Frontal cortex (tissue), 4 donors: ENCODE measurements around the gene RASAL2. TPM values are rescaled to one million over a fixed set of nuclear protein-coding genes. Genes with fewer than 3 reads are reported as not detected.
"Not testable (repeated sequence)": the region's sequence is repeated elsewhere in the genome, so short reads cannot be mapped to it uniquely, and the experiment has no call there.

Experiments used
- DNase-seq, 2 donors: peaks; one replicate each; pipeline ENCODE4 v3.0.0; 2012; ENCODE audit warnings: low spot score in 2 of 2
- FAIRE-seq: peaks from 2 replicates; lab custom pipeline; 2012; peaks lifted over from hg19 to GRCh38; lab: Jason Lieb, UNC
- total RNA-seq: library from RNA; depleted of rRNA; stranded (reverse); fragments of >200 nt; gene quantifications from one replicate; pipeline ENCODE4 v1.2.3, GENCODE V29; 2014
- donor health status: control.
- donor health status: control.
- donor health status: control.

Gene RASAL2
- total RNA-seq, 1 donor from 2014 or later, result 28.9 TPM

DNA sequence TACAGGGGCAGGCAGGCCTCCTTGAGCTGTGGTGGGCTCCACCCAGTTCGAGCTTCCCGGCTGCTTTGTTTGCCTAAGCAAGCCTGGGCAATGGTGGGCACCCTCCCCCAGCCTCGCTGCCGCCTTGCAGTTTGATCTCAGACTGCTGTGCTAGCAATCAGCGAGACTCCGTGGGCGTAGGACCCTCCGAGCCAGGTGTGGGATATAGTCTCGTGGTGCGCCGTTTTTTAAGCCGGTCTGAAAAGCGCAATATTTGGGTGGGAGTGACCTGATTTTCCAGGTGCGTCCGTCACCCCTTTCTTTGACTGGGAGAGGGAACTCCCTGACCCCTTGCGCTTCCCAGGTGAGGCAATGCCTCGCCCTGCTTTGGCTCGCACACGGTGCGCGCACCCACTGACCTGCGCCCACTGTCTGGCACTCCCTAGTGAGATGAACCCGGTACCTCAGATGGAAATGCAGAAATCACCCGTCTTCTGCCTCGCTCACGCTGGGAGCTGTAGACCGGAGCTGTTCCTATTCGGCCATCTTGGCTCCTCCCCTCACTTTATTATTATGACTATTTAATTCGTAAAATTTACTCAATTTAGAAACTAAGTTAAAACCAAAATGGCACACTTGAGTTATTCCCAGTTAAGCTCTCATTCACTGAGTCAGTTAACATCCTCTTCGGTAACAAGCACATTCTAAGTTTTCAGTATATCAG, 226.5 kb downstream of the RASAL2 start:
- FAIRE-seq, DNase-seq: not testable (repeated sequence)

DNA sequence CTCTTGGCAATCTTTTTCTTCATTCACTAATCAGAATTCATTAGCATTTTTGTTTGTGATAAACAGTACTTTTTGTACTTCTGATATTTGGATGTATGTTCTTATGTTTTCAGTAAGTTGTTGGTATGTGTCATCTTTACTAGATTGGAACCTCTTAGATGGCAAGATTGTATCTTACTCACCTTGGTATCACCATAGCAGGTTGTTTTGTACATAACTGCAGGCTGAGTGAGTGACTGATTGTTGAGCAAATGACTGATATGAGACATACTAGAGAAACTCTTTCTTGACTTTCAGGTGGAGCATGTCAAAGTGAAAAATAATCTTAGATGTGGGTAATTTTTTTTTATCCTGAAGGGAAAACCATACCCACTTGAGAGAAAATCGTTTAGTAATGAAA, 229.2 kb downstream of the RASAL2 start:
- no peak for FAIRE-seq
- no peak for DNase-seq

DNA sequence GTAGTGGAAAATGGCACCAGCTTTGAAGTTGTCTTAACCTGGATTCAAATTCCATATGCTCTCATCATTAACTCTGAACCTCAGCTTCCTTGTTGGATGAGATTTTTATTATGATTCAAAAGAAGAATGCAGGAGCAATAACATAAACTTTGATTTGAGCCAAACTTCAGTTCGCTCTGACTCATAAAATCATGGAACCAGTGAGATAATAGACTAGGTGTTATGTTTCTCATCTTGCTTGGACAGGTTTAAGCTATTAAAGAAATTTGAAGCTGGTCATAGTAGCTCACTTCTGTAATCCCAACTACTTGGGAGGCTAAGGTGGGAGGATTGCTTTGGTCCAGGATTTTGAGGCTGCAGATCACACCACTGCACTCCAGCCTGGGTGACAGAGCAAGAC, 230.1 kb downstream of the RASAL2 start:
- no peak for FAIRE-seq
- no peak for DNase-seq

DNA sequence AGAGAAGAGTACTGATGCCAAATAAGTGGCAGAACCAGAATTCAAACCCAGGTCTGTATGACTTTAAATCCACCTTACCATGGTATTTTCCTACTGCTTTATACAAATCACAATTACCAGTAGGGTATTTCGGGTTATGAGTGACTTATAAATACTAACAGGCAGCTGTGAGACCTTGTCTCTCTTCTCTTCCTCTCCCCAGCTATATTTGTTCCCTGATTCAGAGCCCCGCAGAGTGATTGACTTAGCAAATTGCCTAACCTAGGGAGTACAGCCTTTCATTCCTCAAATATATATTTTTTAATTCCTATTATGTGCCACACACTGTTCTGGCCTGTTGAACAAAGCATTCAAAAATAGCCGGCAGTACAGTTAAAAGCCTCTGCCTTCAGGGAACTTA, 234.8 kb downstream of the RASAL2 start:
- FAIRE-seq, result no peak

DNA sequence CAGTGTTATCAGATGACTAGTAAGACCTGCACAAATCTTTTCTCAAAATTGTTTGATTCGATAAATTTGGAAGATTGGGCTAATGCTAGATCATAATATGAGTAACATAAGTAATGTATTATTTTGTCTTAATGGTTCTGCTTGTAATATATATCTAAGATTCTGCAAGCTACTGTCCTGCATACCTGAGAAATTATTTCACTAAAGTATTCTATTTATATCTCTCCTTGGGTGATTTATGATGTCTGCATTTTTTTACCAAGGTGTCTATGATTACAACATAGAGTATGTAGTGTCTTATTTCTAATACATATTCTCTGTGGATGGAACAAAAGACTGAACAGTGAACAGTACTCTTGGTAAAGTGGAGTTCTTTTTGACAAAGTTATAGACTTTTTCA, 236.2 kb downstream of the RASAL2 start:
- no peak for FAIRE-seq
- no peak for DNase-seq

More for the DNA sequence above, 234.8 kb downstream of the RASAL2 start:
- DNase-seq, result no peak

DNA sequence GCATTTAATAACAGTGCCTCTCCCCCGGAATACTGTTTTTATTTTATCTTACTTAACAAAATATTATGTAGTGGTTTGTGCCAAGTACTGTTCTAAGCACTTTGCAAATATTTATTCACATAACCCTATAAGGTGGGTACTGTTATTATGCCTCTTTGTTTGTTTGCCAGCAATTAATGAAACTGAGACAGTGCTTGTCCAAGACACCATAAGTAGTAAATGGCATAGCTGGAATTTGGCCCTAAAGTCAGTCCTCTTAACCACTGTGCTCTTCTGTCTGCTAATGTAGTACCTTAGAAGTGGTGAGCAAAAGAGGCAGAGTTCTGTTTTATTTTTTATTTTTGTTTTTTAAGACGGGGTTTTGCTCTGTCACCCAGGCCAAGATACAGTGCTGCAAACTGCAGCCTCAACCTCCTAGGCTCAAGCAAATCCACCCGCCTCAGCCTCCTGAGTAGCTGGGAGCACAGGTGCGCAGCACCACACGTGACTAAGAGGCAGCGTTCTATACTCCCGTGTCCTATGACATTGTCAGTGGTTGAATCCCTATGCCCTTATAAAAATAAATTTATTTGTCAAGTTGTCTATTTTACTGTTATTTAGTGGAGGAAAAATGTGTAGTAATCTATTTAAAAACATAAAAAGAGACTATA, 237.1 kb downstream of the RASAL2 start:
- FAIRE-seq (no peak), DNase-seq (no peak)

DNA sequence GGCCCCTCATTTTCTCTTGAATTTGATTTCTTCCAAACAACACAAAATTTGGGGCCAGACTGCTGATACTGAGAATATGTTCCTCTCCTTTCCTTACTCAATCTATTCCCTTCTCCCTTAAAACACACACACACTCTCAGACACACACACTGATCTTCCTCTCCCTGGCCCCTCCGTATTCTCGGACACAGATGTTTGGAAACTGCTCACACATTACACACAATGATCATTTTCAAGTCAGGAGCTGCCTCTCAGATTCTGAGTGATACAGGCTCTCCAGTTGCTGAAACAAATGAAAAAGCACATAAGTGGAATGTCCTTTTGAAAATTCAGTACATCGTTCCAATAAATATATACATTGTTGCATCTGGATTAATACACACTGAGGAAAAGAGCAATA, 241.5 kb downstream of the RASAL2 start:
- no peak for FAIRE-seq
- no peak for DNase-seq

DNA sequence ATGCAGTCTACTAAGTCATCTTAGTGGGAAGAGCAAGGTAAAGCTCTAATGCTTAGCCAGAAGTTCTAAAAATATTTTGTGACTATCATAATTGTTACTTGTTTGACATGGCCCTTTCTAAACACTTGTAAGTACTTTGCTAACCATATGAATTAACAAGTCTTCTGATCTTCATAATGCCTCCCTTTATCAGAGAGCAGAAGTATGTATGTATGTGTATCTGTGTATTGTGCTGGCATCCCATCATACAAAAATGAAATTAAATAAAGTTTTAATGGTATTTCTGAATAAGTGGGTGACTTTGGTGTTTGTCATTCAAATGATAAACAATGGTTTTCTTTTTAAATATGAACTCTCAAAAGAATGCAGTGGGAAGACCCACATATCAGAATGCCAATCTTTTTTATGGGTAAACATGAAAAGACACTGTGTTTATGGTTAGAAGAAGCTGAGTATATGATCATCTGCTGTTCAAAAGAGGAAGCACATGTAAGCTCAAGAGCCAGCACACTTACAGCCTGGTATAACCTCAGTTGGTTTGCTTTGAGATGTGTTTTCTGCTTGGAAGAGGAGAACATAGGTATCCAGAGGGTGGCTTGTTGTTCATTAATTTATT, 243.3 kb downstream of the RASAL2 start:
- DNase-seq (no peak), FAIRE-seq (no peak)

DNA sequence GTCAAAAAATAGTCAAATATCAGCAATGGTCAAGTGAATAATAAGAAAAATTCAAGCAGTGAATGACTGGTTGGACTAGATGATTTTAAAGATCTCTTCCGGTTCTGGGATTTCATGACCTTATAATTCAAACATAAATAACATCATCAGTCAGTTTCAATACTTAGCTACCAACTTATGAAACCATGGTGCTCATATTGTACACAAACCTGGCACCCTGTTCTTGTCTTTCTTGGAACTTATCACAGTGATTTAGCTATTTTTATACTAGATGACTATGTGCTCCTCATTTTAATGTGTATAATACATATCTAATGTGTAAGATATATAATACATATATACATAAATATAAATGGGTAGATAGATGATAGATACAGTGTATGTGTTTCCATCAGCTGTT, 245.9 kb downstream of the RASAL2 start:
- FAIRE-seq, result no peak
- DNase-seq, result no peak

DNA sequence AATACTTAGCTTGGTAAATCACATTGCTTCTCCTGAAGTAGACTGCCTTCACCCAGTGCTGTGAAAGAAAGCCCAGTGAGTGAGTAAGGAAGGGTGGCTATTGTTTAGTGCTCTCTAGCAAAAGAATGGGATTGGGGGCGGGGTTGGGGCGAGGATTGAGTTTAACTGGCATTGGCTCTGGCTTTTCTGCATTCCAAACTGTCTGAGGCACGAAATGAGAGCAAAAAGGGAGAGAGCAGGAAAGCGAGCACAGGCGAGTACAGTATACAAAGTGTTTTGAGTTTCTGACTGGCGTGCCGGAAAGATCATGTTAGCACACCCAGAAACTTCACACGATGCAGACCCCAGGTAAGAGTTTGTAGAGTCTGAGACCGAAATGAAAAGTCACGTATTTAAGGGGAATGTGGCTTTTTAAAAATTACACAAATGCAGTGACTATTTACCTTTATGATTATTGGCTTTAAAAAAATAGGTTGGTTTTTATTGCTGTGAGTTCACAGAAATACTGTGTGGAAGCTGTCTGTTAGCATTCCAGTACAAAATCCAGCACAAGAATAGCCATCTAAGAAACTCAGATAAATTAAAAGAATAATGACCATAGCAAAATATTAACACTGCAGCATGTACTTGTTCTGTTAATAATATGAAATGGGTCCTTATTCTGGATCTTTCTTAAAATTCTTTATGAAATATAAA, 247.5 kb downstream of the RASAL2 start:
- no peak for FAIRE-seq
- DNase-seq, result peak in 1 of 2 donors; percentile 6

DNA sequence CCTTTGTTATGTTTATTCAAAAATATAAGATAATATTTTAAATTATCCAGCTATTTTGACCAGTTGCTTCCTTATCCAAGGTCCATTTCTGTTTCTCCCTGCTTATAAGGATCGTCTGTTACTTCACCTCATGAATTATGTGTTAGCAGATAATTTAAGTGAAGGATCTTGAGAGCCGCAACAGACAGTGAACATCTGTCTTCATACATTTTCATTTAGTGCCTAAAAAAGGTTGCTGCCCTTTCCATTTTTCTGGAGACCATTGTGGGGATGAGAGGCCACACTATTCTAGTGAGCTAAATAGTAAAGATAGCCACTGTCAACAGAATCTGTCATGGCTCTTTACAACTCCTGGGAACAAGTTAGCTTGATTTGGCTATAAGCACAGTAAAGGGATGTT, 248.8 kb downstream of the RASAL2 start:
- FAIRE-seq (no peak), DNase-seq (no peak)

DNA sequence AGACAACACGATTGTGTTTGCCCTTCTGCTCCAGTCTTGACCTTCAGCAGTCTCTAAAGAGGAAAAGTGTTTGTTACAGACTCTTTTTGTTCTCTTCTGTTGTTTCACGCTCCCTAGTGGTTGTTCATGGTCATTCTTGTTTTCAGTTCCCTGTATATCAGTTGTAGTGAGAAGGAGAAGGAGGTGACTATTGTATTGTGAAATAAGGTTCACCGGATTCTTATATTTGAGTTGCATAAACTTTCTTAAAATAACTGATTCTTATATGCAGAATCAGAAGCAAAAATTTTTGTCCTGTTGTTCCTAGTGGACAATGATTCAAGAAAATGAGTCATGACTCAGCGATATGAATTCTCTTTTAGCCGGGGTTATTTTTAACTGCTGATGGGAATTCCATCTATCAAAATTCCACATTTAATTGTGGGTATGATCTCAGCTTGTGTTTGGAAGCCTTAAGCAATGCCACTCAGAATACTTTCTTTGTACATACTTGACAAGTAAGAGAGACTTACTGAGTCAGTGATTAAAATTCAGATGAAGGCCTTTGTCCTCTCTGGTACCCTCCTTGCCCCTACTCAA, 250.7 kb downstream of the RASAL2 start:
- FAIRE-seq (peak; percentile 48), DNase-seq (peak in 1 of 2 donors; percentile 18)

DNA sequence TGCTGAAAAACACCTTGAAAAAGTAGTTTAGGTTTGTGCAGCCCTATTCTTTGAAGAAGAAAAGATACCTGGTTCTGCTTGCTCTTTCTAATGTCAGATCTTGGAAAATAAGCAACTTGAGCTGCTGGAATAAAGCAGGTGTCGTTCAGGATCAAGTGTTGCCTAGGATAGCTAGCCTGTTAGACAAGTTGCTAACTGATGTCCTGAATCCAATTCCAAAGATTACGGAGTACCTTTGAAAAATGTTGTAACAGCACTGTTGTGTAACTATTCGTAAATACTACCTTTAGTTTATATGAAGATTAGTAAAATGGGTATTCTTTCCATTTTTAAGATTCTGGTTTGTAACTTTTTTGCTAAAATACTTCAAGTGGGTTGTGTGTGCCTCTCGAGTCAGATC, 251.3 kb downstream of the RASAL2 start:
- FAIRE-seq, result no peak
- no peak for DNase-seq

DNA sequence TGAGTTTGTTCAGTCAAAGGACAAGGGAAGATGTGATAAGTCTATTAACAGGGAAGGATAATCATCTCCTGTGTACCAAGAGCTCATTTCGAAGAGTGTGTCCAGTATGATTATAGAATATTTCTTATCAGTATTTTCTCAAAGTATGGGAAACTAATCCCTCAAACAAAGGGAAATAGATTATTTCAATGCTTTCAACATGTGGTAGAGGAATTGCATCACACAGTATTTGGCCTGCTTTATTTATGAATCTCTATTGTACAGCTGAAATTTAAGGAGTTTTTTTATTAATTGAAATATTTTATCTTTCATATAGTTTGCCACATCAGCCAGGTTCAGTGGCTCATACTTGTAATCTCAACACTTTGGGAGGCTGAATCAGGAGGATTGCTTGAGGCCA, 251.9 kb downstream of the RASAL2 start:
- DNase-seq (no peak), FAIRE-seq (no peak)

DNA sequence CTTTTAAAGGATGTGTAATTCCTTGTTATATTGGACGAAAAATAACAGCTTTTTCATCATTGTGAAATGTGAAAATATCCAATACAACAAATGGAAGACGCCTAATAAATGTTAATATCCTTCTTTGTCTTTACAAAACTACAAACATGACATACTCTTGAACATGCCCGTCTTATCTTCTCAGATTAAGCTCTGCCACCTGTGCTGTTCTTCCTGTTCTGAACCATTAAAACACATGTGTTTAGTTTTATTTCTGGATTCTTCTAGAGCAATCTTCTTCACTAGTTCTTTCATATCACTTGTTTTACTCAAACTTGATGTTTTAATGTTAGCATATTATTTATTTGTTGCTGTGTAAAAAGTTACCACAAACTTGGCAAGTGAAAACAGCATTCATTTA, 255.9 kb downstream of the RASAL2 start:
- no peak for FAIRE-seq

DNA sequence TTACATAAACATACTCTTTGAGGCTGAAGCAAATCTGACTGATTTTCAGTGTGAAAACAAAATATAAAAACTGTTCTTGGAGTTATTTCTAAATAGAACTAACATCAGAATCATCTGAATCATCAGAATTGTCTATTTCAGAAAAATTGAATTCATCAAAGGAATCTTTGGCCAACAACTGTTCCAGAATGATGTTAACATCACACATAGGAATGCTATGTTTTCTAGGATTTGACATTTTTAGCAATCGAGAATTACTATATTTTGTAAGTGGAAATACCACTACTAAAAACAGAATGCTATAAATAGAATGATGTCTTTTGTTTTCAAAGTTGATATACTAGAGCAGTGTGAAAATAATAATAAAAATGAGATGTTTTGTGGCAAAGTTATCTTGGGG, 258.0 kb downstream of the RASAL2 start:
- DNase-seq, result not testable (repeated sequence)
- peak; percentile 21 for FAIRE-seq

More for the DNA sequence above, 255.9 kb downstream of the RASAL2 start:
- DNase-seq, result no peak

DNA sequence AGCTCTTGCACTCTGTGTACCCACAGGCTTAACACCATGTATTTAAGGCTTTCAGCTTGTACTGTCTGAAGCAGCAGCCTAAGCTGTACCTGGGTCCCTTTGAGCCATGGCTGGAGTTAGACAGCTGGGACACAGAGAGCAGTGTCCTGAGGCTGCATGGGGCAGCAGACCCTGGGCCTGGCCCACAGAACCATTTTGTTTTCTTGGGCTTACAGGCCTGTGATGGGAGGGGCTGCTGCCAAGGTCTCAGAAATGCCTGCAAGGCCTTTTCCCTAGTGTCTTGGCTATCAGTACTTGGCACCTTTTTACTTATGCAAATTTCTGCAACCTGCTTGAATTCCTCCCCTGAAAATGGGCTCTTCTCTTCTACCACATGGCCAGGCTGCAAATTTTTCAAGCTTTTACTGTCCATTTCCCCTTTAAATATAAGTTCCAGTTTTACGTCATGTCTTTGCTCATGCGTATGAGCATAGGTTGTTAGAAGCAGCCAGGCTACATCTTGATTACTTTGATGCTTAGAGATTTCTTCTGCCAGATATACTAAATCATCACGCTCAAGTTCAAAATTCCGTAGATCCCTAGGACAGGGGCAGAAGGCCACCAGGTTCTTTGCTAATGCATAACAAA, 259.0 kb downstream of the RASAL2 start:
- FAIRE-seq, result no peak

DNA sequence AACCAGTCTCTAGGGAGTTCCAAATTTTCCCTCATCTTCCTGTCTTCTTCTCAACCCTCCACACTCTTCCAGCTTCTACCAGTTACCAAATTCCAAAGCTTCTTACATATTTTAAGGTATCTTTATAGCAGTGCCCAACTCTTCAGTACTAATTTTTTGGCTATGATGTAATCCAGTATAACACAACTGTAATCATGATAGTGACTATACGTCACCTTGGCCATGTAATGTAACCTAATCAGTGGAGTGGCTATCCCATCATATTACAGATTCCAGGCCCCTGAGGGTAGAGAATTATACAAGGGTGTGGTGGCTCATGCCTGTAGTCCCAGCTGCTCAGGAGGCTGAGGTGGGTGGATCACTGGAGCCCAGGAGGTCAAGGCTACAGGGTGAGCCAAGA, 259.6 kb downstream of the RASAL2 start:
- FAIRE-seq, result no peak

More for the DNA sequence above, 259.0 kb downstream of the RASAL2 start:
- DNase-seq, result no peak

DNA sequence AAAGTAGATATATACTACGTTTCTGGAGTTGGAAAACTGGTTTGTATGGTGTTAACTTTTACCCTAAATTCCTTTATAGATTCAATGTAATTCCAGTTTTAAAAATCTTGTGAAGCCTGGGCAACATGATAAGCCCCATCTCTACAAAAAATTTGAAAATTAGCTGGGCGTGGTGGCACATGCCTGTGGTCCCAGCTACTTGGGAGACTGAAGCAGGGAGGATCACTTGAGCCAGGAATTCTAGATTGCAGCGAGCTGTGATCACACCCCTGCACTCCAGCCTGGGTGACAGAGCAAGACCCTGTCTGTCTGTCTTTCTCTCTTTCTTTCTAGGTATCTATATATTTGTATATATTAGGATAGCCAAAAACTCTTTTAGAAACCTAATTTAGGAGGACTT, 260.9 kb downstream of the RASAL2 start:
- FAIRE-seq (no peak), DNase-seq (no peak)

More for the DNA sequence above, 259.6 kb downstream of the RASAL2 start:
- DNase-seq, result no peak

DNA sequence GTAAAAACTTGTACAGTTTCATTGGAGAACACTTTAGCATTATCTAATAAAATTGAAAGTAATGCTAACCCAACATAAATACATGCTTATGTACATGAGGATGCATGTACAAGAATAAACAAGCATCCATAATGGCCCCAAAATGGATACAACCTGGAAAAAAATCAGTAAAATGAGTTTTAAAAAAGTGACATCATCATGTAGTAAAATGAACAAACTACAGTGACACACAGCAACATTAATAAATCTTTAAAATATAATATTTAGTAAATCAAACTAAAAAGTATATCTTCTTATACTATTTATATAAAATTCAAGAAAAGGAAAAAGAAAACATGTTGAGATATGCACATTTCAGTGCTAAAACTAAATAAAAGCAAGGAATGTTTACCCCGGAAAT, 262.4 kb downstream of the RASAL2 start:
- no peak for FAIRE-seq
- no peak for DNase-seq
